ENCODE data around the gene MAD1L1.

- TF ChIP-seq CTCF (IDR thresholded peaks at IDR 0.05; ENCODE audit: insufficient read depth, low read length, poor library complexity, severe bottlenecking) (no peak), EZH2phosphoT487 (conservative IDR thresholded peaks at IDR 0.05; ENCODE audit: low read length) (no peak)
These were observed 30.9 kb downstream of the MAD1L1 start for GRCh38 chr7:2201686-2202360.
